K562 (cell line): Measurements from ENCODE around the gene CUEDC2. TPM values are rescaled to one million over a fixed set of nuclear protein-coding genes. Genes with fewer than 3 reads are reported as not detected.
A peak's percentile ranks its signal among the peaks of the same experiment; 100 is the strongest.

Experiments used
- ATAC-seq: fragments of 200-7000 bp; cut with Tn5 transposase; 3 replicates; pipeline ENCODE4 v1.9.1; 2020; ENCODE audit warnings: moderate library complexity
- BruUV-seq: library from RNA; stranded (reverse); fragments of 400-500 nt; replicated peaks from 2 replicates; lab custom pipeline; 2021; lab: Mats Ljungman, UMichigan
- CTCF ChIA-PET: fragments of 300-600 bp; formaldehyde crosslinking; extraction: SDS; loops from one replicate; lab custom pipeline; 2021; ENCODE audit warnings: low intra/inter-chr PET ratio; lab: Yijun Ruan, JAX
- POLR2A ChIA-PET: fragments of 300-600, 350-650 bp; sonication (Branson Sonifier 250); formaldehyde crosslinking; extraction: SDS; loops from one replicate; lab custom pipeline; 2021; ENCODE audit warnings: antibody characterized with exemption, inconsistent platforms; lab: Yijun Ruan, JAX
- DNase-seq, 4 experiments: peaks; one replicate each; pipeline versions ENCODE4 v3.0.0 to v3.0.0-alpha.2; 2011 to 2018; ENCODE audit warnings: low spot score in 3 of 4, mixed read lengths in 3 of 4; ENCODE audit errors: extremely low read depth in 1 of 4
- FAIRE-seq: peaks from 2 replicates; lab custom pipeline; 2011; peaks lifted over from hg19 to GRCh38; lab: Jason Lieb, UNC
- H2AFZ ChIP-seq: 2 replicates; pipeline ENCODE4 v1.6.0; 2011; ENCODE audit warnings: low read depth, low read length, control low read depth, inconsistent platforms
- H3K27ac ChIP-seq: fragments of 200-600 bp; 3 replicates; pipeline ENCODE4 v1.8.0; 2011; ENCODE audit warnings: low read depth, mild to moderate bottlenecking, control low read depth, inconsistent platforms, low read length, moderate library complexity, mixed read lengths; ENCODE audit errors: extremely low read depth
- H3K27me3 ChIP-seq, 2 experiments: fragments of 300-600 bp in 1 of 2; 2 replicates in 1 of 2; 3 replicates in 1 of 2; pipeline versions ENCODE4 v1.6.0 to v1.8.0; 2011; ENCODE audit warnings: inconsistent platforms in 2 of 2, low read length in 2 of 2, mild to moderate bottlenecking in 1 of 2, mixed read lengths in 1 of 2, moderate library complexity in 1 of 2; ENCODE audit not compliant: control insufficient read depth in 2 of 2, insufficient read depth in 2 of 2
- H3K36me3 ChIP-seq: fragments of 300-600 bp; 3 replicates; pipeline ENCODE4 v1.8.0; 2011; ENCODE audit warnings: mild to moderate bottlenecking, low read length, inconsistent platforms; ENCODE audit not compliant: control insufficient read depth, insufficient read depth
- H3K4me1 ChIP-seq, 2 experiments: fragments of 200-600 bp in 1 of 2; replicated peaks in 1 of 2; 2 replicates in 1 of 2; 3 replicates in 1 of 2; pipeline versions ENCODE4 v1.5.1 to v1.8.0; 2011; ENCODE audit warnings: inconsistent platforms in 2 of 2, low read length in 2 of 2, mild to moderate bottlenecking in 1 of 2, mixed read lengths in 1 of 2, moderate library complexity in 1 of 2; ENCODE audit not compliant: control insufficient read depth in 2 of 2, insufficient read depth in 2 of 2
- H3K4me2 ChIP-seq: 2 replicates; pipeline ENCODE4 v1.6.1; 2011; ENCODE audit warnings: low read length, control low read depth, inconsistent platforms, mixed read lengths; ENCODE audit not compliant: insufficient read depth
- H3K4me3 ChIP-seq: fragments of 200-600 bp; sonication (generic), shearing (Covaris generic); 2 replicates; pipeline ENCODE4 v1.5.1; 2016; ENCODE audit warnings: control low read depth, inconsistent platforms
- H3K79me2 ChIP-seq: fragments of 200-600 bp; 3 replicates; pipeline ENCODE4 v1.8.0; 2011; ENCODE audit warnings: low read length, inconsistent platforms; ENCODE audit not compliant: control insufficient read depth, insufficient read depth
- H3K9ac ChIP-seq, 2 experiments: 2 replicates each; pipeline versions ENCODE4 v1.6.0 to v1.6.1; 2011; ENCODE audit warnings: low read depth in 2 of 2, low read length in 2 of 2, control low read depth in 1 of 2, inconsistent platforms in 1 of 2, mild to moderate bottlenecking in 1 of 2, mixed read lengths in 1 of 2; ENCODE audit not compliant: insufficient read depth in 1 of 2
- H3K9me1 ChIP-seq: one replicate; pipeline ENCODE4 v1.6.0; 2011; ENCODE audit warnings: inconsistent platforms, mild to moderate bottlenecking, low read length, moderate library complexity; ENCODE audit not compliant: control insufficient read depth, insufficient read depth
- H3K9me3 ChIP-seq: replicated peaks from 2 replicates; pipeline ENCODE4 v1.5.1; 2011; ENCODE audit warnings: low read depth, low read length, inconsistent platforms; ENCODE audit not compliant: control insufficient read depth, insufficient read depth
- H4K20me1 ChIP-seq: replicated peaks from 2 replicates; pipeline ENCODE4 v1.6.1; 2011; ENCODE audit warnings: low read length, inconsistent platforms, mixed read lengths; ENCODE audit not compliant: control insufficient read depth, insufficient read depth
- BRD4 ChIP-seq: fragments of 200-600 bp; sonication (generic); IDR thresholded peaks from 2 replicates; pipeline ENCODE4 v1.6.1; 2017; ENCODE audit warnings: inconsistent platforms
- FOXK1 ChIP-seq: sonication (generic); formaldehyde crosslinking; IDR thresholded peaks from 2 replicates; pipeline ENCODE4 v1.8.0; 2022; ENCODE audit warnings: missing genetic modification reagents, mild to moderate bottlenecking, borderline replicate concordance
- HDAC6 ChIP-seq: IDR thresholded peaks from 2 replicates; pipeline ENCODE4 v1.6.1; 2012; ENCODE audit warnings: low read depth, mild to moderate bottlenecking, control low read depth, inconsistent platforms, low read length, moderate library complexity
- HNRNPH1 ChIP-seq: fragments of 200-400 bp; formaldehyde crosslinking; optimal IDR thresholded peaks from 2 replicates; pipeline ENCODE3; 2017; ENCODE audit warnings: low read depth, mild to moderate bottlenecking, low read length, moderate library complexity
- KDM5B ChIP-seq: fragments of 200-600 bp; sonication (generic); IDR thresholded peaks from 2 replicates; pipeline ENCODE4 v1.6.1; 2012; ENCODE audit warnings: low read depth, mild to moderate bottlenecking, moderate library complexity, low read length, control low read depth, inconsistent platforms; ENCODE audit not compliant: insufficient replicate concordance
- KLF1 ChIP-seq: fragments of 450-650 bp; IDR thresholded peaks from 2 replicates; pipeline ENCODE4 v1.6.1; 2016; ENCODE audit warnings: missing genetic modification characterization, missing compliant biosample characterization
- MCM7 ChIP-seq, 2 experiments: fragments of 450-650 bp; IDR thresholded peaks; 2 replicates each; pipeline ENCODE4 v1.6.1; 2016 to 2018
- NCOA1 ChIP-seq: fragments of 450-650 bp; IDR thresholded peaks from 2 replicates; pipeline ENCODE4 v1.6.1; 2016; ENCODE audit warnings: low read depth
- PHB2 ChIP-seq: fragments of 450-650 bp; IDR thresholded peaks from 2 replicates; pipeline ENCODE4 v1.6.1; 2017; ENCODE audit warnings: low read depth
- PPARD ChIP-seq: fragments of 250-450 bp; sonication (Bioruptor Pico); IDR thresholded peaks from 2 replicates; pipeline ENCODE4 v1.8.0; 2022; ENCODE audit warnings: inconsistent platforms, mild to moderate bottlenecking, moderate library complexity
- RAD51 ChIP-seq: fragments of 450-650 bp; IDR thresholded peaks from 2 replicates; pipeline ENCODE4 v1.7.1; 2016; ENCODE audit warnings: low read depth, mild to moderate bottlenecking, borderline replicate concordance
- TEAD1 ChIP-seq, 2 experiments: fragments of 450-650 bp in 1 of 2; sonication (generic) in 1 of 2; formaldehyde crosslinking; IDR thresholded peaks; 2 replicates each; pipeline versions ENCODE4 v1.4.0 to v1.8.0; 2020 to 2022; ENCODE audit warnings: mild to moderate bottlenecking in 2 of 2, missing genetic modification reagents in 1 of 2
- ZNF316 ChIP-seq: fragments of 450-650 bp; IDR thresholded peaks from 2 replicates; pipeline ENCODE4 v1.6.1; 2016
- ZNF589 ChIP-seq: fragments of 200-800 bp; sonication (Bioruptor generic); IDR thresholded peaks from 2 replicates; pipeline ENCODE4 v1.6.1; 2016; ENCODE audit warnings: low read depth, missing genetic modification characterization, missing compliant biosample characterization
- WGBS: fragments of 100-300 bp; shearing (Covaris generic); methylation state at CpG from one replicate; pipeline ENCODE4 v1.1.6; 2016; ENCODE audit warnings: low coverage, mixed read lengths; ENCODE audit not compliant: insufficient coverage; ENCODE audit errors: missing lambda C conversion rate; 5-methylcytosine and 5-hydroxymethylcytosine counted together
- in situ Hi-C: fragments of 300-500 bp; cut with MboI; formaldehyde crosslinking; loops from 4 replicates; pipeline ENCODE4 v1.15.0; 2018; ENCODE audit warnings: inconsistent platforms, mixed read lengths
- intact Hi-C: fragments of 100-400 bp; cut with micrococcal nuclease; formaldehyde crosslinking; loops from 2 replicates; pipeline ENCODE4 v1.14.2; 2022
- polyA plus RNA-seq, 8 experiments: library from polyadenylated mRNA; depleted of rRNA in 4 of 8; stranded (reverse) in 5 of 8; unstranded in 3 of 8; fragments of >200 nt; fragmentation: Nextera tagmentation in 2 of 8; fragmentation: Illumina TruSeq in 1 of 8; extraction: Ambion mirVana in 2 of 8; extraction: Trizol in 1 of 8; gene quantifications; 2 replicates each; pipeline versions ENCODE4 v1.2.1 to v1.2.3, GENCODE V29; 2011 to 2014; ENCODE audit warnings: inconsistent platforms in 1 of 8, missing spikeins in 1 of 8
- total RNA-seq, 7 experiments: library from RNA; depleted of rRNA in 6 of 7; stranded (reverse); fragments of >200 nt in 6 of 7; fragmentation: Illumina TruSeq in 2 of 7; extraction: Trizol in 2 of 7; gene quantifications; 2 replicates each; pipeline versions ENCODE4 v1.2.1 to v1.2.3, GENCODE V29; 2011 to 2021; ENCODE audit warnings: low replicate concordance in 1 of 7
- TF ChIP-seq, protein P1 (sequence below), 2 experiments: fragments of 250-450 bp in 1 of 2; fragments of 450-650 bp in 1 of 2; sonication (Bioruptor Pico) in 1 of 2; IDR thresholded peaks; 2 replicates each; pipeline versions ENCODE4 v1.6.1 to v1.8.0; 2016 to 2021; ENCODE audit warnings: mild to moderate bottlenecking in 2 of 2, moderate library complexity in 2 of 2, missing compliant biosample characterization in 1 of 2, missing genetic modification characterization in 1 of 2
- TF ChIP-seq, protein P2 (sequence below): fragments of 450-650 bp; IDR thresholded peaks from 2 replicates; pipeline ENCODE4 v1.6.1; 2016; ENCODE audit warnings: antibody characterized with exemption
- TF ChIP-seq, protein P3 (sequence below): sonication (generic); formaldehyde crosslinking; IDR thresholded peaks from 2 replicates; pipeline ENCODE4 v1.8.0; 2022; ENCODE audit warnings: mild to moderate bottlenecking, missing genetic modification reagents
- TF ChIP-seq, protein P4 (sequence below): fragments of 450-650 bp; IDR thresholded peaks from 2 replicates; pipeline ENCODE4 v1.6.1; 2016

The CUEDC2 gene
- total and polyA plus RNA-seq, 9 of the 15 experiments (the other 6 are each of a cell fraction or from before 2014, with no cell fraction given), result 8.5 to 48.9 (median 27.4) TPM

DNA sequence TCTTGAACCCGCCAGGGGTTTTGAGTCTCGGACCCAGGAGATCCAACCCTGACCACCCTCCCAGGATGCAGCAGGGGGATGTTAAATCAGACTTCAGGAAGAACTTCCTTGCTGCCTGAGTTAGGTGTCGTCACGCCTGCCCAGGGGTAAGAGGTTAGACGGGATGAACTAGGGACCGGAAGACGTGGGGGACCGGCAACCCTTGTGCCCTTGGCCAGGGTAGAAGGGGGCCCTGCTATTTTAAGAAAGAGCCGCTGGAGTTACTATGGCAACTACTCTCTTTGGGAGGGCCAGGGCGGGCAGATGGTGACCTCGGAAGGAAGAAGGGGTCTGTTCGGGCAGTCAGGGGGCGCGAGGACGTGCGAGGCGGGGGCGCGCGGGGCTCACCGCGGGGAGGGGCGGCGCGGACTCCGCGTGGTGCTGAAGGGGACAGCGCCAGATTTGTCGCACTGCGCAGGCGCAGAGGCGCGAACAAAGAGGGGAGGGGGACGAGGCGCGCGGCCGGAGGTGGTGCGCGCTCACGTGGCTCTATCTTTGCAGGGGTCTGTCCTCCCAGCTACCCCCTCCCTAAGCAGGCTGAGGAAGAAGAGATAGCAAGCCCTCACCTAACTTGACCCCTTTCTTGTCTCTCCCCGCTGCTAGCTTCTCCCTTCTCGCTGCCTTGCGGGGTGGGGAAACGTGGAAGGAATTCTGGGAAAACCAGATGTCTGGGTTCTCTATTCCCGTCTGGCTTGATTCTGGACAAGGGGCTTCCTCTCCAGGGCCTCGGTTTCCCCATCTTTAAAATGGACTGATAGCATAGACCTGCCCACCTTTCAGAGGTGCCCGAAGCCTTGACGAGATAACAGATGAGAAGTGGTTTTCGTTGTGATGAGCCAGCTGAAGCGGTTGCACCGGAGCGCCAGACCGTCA is 12.8 kb downstream of the CUEDC2 start:
- H3K79me2 ChIP-seq, result peaks cover 25% of the 10 kb centered on the region
- H3K9me3 ChIP-seq, result no peaks in the 10 kb centered on the region
- H3K4me2 ChIP-seq, result peak overlapping the region; percentile 74
- no peak for FAIRE-seq
- peak overlapping the region; percentile 87 for H2AFZ ChIP-seq
- H3K27me3 ChIP-seq, result no peaks in the 10 kb centered on the region
- H3K4me3 ChIP-seq, result peak overlapping the region; percentile 93
- ChIA-PET POLR2A (interaction anchor here (1.0 to 5.3 kb wide), 6 partner anchors 14 to 63 kb away, joined by 3 to 34 read pairs (median 6); partner anchors contain the start of gene C10orf95), CTCF (no interaction called here)
- H3K27ac ChIP-seq, result peak overlapping the region; percentile 80
- DNase-seq, result peak; percentile 82 to 87 (median 82)
- peaks cover 17% of the 10 kb centered on the region; the same call in 2 of the 3 replicates for H3K36me3 ChIP-seq
- H3K4me1 ChIP-seq, result peaks cover 12 to 60% of the 10 kb centered on the region in 2 experiments; a peak in 4 of 5 replicates
- ATAC-seq, result no peak
- BruUV-seq, result no TSS peak
- H3K9ac ChIP-seq, result peak overlapping the region; percentile 65 to 96; a peak in 3 of 4 replicates
- H3K9me1 ChIP-seq, result no peaks in the 10 kb centered on the region
- in situ Hi-C loops, result no loop called here
- WGBS, result 0% methylated on average over 16 of the region's 54 CpGs
- H4K20me1 ChIP-seq, result no peaks in the 10 kb centered on the region
- intact Hi-C loops, result loop anchor here (5.0 kb wide), 1 partner anchor 43 kb away; no protein-coding TSS in a partner anchor
- TF ChIP-seq BRD4 (no peak), KDM5B (no peak), ZNF589 (CRISPR knock-in tag) (no peak), FOXK1 (CRISPR knock-in tag) (no peak), KLF1 (tag) (no peak), PHB2 (no peak), ZNF316 (no peak), HDAC6 (no peak), RAD51 (no peak), PPARD (no peak), HNRNPH1 (no peak), TEAD1 (CRISPR knock-in tag; IDR thresholded peaks at IDR 0.05) (no peak), NCOA1 (no peak), MCM7 (IDR thresholded peaks at IDR 0.05) (no peak)
- TF ChIP-seq, protein P1, sequence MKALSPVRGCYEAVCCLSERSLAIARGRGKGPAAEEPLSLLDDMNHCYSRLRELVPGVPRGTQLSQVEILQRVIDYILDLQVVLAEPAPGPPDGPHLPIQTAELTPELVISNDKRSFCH (CRISPR knock-in tag; IDR thresholded peaks at IDR 0.05), result no peak
- TF ChIP-seq, protein P1 (tag; IDR thresholded peaks at IDR 0.05), result 0 out of 2 replicates have a peak, but pooled peaks have one; percentile 32
- TF ChIP-seq, protein P2, sequence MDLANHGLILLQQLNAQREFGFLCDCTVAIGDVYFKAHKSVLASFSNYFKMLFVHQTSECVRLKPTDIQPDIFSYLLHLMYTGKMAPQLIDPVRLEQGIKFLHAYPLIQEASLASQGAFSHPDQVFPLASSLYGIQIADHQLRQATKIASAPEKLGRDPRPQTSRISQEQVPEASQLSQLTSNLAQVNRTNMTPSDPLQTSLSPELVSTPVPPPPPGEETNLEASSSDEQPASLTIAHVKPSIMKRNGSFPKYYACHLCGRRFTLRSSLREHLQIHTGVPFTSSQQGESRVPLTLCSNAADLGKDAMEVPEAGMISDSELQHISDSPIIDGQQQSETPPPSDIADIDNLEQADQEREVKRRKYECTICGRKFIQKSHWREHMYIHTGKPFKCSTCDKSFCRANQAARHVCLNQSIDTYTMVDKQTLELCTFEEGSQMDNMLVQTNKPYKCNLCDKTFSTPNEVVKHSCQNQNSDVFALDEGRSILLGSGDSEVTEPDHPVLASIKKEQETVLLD, result peak; percentile 89
- TF ChIP-seq, protein P3, sequence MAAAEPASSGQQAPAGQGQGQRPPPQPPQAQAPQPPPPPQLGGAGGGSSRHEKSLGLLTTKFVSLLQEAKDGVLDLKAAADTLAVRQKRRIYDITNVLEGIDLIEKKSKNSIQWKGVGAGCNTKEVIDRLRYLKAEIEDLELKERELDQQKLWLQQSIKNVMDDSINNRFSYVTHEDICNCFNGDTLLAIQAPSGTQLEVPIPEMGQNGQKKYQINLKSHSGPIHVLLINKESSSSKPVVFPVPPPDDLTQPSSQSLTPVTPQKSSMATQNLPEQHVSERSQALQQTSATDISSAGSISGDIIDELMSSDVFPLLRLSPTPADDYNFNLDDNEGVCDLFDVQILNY (CRISPR knock-in tag), result no peak
- TF ChIP-seq, protein P4, sequence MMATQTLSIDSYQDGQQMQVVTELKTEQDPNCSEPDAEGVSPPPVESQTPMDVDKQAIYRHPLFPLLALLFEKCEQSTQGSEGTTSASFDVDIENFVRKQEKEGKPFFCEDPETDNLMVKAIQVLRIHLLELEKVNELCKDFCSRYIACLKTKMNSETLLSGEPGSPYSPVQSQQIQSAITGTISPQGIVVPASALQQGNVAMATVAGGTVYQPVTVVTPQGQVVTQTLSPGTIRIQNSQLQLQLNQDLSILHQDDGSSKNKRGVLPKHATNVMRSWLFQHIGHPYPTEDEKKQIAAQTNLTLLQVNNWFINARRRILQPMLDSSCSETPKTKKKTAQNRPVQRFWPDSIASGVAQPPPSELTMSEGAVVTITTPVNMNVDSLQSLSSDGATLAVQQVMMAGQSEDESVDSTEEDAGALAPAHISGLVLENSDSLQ, result no peak
